GM19193 (cell line): ENCODE results near the gene PSTPIP1.

Source experiments
- POLR2A ChIP-seq: IDR thresholded peaks from 4 replicates; pipeline ENCODE4 v1.6.1; 2011; ENCODE audit not compliant: insufficient read depth, insufficient read length; ENCODE audit errors: extremely low read depth

The PSTPIP1 gene

GRCh38 chr15:76994971-76995945 is at the start of gene PSTPIP1:
TSS of gene PSTPIP1 (plus strand) at chr15:76995126. CDS start at chr15:76995574, 448 bp downstream.
- peak; percentile 73 for TF ChIP-seq POLR2A

- no peak for TF ChIP-seq POLR2A
Measured at GRCh38 chr15:76945494-76946093, 49.3 kb upstream of the PSTPIP1 start.

- TF ChIP-seq POLR2A, result no peak
Measured at GRCh38 chr15:76947454-76947853, 47.5 kb upstream of the PSTPIP1 start.

GRCh38 chr15:76951220-76951619 is 43.7 kb upstream of the PSTPIP1 start:
- TF ChIP-seq POLR2A, result no peak

- no peak for TF ChIP-seq POLR2A
Measured at GRCh38 chr15:76953913-76954312, 41.0 kb upstream of the PSTPIP1 start.

GRCh38 chr15:76954744-76955143 is 40.2 kb upstream of the PSTPIP1 start:
- no peak for TF ChIP-seq POLR2A

- TF ChIP-seq POLR2A, result no peak
Measured at GRCh38 chr15:76961268-76962011, 33.5 kb upstream of the PSTPIP1 start.

- TF ChIP-seq POLR2A, result no peak
Measured at GRCh38 chr15:76962337-76963013, 32.5 kb upstream of the PSTPIP1 start.

GRCh38 chr15:76963596-76963995 is 31.3 kb upstream of the PSTPIP1 start:
- TF ChIP-seq POLR2A, result no peak

- no peak for TF ChIP-seq POLR2A
Measured at GRCh38 chr15:76964157-76964556, 30.8 kb upstream of the PSTPIP1 start.

GRCh38 chr15:76967067-76967466 is 27.9 kb upstream of the PSTPIP1 start:
- no peak for TF ChIP-seq POLR2A

GRCh38 chr15:76968306-76968705 is 26.6 kb upstream of the PSTPIP1 start:
- no peak for TF ChIP-seq POLR2A

- no peak for TF ChIP-seq POLR2A
Measured at GRCh38 chr15:76972389-76973361, 22.3 kb upstream of the PSTPIP1 start.

GRCh38 chr15:76973362-76973743 is 21.6 kb upstream of the PSTPIP1 start:
- TF ChIP-seq POLR2A, result no peak
